OCI-LY1 (cell line): ENCODE data around the gene MRE11.

Experiments used
- EZH2 ChIP-seq: fragments of 200-600 bp; sonication (generic), shearing (Covaris generic); IDR thresholded peaks from 2 replicates; pipeline ENCODE4 v1.8.0; 2017; ENCODE audit warnings: borderline replicate concordance, mixed run types, mild to moderate bottlenecking, antibody characterized with exemption, low read length, moderate library complexity, mixed read lengths
- TF ChIP-seq, protein P1 (sequence below): fragments of 200-600 bp; sonication (generic), shearing (Covaris generic); IDR thresholded peaks from 2 replicates; pipeline ENCODE4 v1.5.1; 2017; ENCODE audit warnings: mild to moderate bottlenecking, antibody characterized with exemption, low read length, moderate library complexity, mixed read lengths

DNA sequence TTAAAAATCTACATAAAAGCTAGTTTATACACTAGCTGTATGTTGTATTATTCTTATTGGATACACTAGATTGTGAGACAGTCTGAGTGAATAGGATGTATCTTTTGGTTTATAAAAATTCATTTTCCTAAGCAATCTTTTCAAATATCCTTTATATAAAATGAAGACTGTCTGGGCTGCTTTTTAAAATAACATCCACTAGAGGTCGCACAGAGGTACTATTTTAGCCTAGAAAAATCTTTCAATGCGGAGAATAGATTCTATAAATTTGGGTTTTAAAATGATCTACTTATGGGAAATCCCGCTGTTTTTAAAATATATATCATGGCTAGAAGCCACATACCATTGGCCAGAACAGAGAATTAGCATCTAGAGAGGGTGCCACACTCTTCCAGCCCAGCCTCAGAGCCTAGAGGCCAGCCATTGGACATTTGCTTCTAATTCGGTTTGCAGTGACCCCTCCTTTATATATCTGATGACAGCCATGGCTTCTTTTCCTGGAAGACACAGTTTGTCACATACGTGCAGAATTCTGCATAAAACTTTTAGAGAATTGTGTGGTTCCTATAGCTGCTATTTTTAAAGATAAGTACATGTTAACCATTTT is 25.9 kb upstream of the MRE11 start:
- TF ChIP-seq, protein P1, sequence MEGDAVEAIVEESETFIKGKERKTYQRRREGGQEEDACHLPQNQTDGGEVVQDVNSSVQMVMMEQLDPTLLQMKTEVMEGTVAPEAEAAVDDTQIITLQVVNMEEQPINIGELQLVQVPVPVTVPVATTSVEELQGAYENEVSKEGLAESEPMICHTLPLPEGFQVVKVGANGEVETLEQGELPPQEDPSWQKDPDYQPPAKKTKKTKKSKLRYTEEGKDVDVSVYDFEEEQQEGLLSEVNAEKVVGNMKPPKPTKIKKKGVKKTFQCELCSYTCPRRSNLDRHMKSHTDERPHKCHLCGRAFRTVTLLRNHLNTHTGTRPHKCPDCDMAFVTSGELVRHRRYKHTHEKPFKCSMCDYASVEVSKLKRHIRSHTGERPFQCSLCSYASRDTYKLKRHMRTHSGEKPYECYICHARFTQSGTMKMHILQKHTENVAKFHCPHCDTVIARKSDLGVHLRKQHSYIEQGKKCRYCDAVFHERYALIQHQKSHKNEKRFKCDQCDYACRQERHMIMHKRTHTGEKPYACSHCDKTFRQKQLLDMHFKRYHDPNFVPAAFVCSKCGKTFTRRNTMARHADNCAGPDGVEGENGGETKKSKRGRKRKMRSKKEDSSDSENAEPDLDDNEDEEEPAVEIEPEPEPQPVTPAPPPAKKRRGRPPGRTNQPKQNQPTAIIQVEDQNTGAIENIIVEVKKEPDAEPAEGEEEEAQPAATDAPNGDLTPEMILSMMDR = peak; percentile 61
- TF ChIP-seq EZH2 = no peak
